HL-60 (cell line): ENCODE results near the gene PIK3CD.

Source experiments
- DNase-seq, 2 experiments: peaks; one replicate each; pipeline ENCODE4 v3.0.0-alpha.2; 2010 to 2020; ENCODE audit warnings: low read depth in 1 of 2, low spot score in 1 of 2
- H3K27ac ChIP-seq: fragments of 250-450 bp; sonication (Bioruptor Pico); replicated peaks from 2 replicates; pipeline ENCODE4 v1.5.1; 2020; ENCODE audit warnings: mild to moderate bottlenecking, moderate library complexity
- H3K27me3 ChIP-seq: fragments of 250-450 bp; sonication (Bioruptor Pico); 2 replicates; pipeline ENCODE4 v1.5.1; 2021; ENCODE audit warnings: mild to moderate bottlenecking, moderate library complexity; ENCODE audit not compliant: insufficient read depth, poor library complexity, severe bottlenecking
- H3K4me3 ChIP-seq: replicated peaks from 2 replicates; pipeline ENCODE4 v1.5.1; 2011; ENCODE audit warnings: mild to moderate bottlenecking, control low read depth, low read length; ENCODE audit not compliant: insufficient read depth
- CTCF ChIP-seq: IDR thresholded peaks from one replicate; pipeline ENCODE4 v1.5.1; 2011; ENCODE audit warnings: low read length, control low read depth, inconsistent platforms; ENCODE audit not compliant: insufficient read depth
- GABPA ChIP-seq: IDR thresholded peaks from 2 replicates; pipeline ENCODE4 v1.6.1; 2012; ENCODE audit warnings: low read depth
- POLR2AphosphoS5 ChIP-seq: IDR thresholded peaks from 2 replicates; pipeline ENCODE4 v1.6.1; 2012; ENCODE audit warnings: low read depth
- REST ChIP-seq: IDR thresholded peaks from 2 replicates; pipeline ENCODE4 v1.6.1; 2012; ENCODE audit warnings: low read depth; ENCODE audit not compliant: insufficient replicate concordance
- SPI1 ChIP-seq: IDR thresholded peaks from 2 replicates; pipeline ENCODE4 v1.6.1; 2012; ENCODE audit warnings: low read depth, mild to moderate bottlenecking, borderline replicate concordance

PIK3CD gene

DNA sequence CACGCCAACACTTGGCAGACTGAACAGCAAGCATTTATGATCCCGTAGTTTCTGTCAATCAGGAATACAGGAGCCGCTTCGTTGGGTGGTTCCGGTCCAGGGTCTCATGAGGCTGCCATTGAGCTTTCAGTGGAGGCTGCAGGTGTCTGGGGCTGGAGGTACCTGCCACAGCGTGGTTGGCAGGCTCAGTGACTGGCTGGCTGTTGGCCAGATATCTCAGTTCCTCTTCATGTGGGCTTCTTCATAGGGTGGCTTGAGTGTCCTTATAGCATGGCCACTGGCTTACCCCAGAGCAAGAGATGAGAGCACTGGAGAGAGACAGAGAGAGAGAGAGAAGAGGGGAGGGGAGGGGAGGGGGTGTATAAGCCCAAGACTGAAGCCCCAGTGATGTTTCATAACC is 29.3 kb downstream of the PIK3CD start:
- peak in 1 of 2 experiments; percentile 30 for DNase-seq
- Histone ChIP-seq H3K27ac (no peak overlapping the region), H3K4me3 (no peak overlapping the region), H3K27me3 (no peaks in the 10 kb centered on the region)
- 0 out of 2 replicates have a peak, but pooled peaks have one; percentile 12 for TF ChIP-seq POLR2AphosphoS5
- no peak for TF ChIP-seq GABPA

DNA sequence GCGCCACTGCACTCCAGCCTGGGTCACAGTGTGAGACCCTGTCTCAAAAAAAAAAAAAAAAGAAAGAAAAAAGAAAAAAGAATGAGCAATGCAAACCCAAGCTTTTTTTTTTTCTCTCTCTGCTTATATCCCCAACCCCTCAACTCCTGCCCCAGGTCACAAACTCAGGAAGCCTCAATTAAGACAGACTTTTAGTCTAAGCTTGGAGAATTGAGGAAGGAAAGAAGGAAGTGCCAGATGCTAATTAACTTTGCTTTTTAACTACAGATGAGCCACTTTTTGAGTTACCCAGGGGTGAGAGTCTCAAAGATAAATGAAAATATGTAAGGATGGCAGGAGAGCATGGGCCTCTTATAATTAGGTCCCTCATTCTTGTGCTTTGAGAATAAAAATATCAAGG is 33.3 kb downstream of the PIK3CD start:
- Histone ChIP-seq H3K27me3 (no peaks in the 10 kb centered on the region), H3K4me3 (no peak overlapping the region), H3K27ac (no peak overlapping the region)
- DNase-seq, result no peak
- TF ChIP-seq SPI1 (peak; percentile 87), CTCF (no peak)

DNA sequence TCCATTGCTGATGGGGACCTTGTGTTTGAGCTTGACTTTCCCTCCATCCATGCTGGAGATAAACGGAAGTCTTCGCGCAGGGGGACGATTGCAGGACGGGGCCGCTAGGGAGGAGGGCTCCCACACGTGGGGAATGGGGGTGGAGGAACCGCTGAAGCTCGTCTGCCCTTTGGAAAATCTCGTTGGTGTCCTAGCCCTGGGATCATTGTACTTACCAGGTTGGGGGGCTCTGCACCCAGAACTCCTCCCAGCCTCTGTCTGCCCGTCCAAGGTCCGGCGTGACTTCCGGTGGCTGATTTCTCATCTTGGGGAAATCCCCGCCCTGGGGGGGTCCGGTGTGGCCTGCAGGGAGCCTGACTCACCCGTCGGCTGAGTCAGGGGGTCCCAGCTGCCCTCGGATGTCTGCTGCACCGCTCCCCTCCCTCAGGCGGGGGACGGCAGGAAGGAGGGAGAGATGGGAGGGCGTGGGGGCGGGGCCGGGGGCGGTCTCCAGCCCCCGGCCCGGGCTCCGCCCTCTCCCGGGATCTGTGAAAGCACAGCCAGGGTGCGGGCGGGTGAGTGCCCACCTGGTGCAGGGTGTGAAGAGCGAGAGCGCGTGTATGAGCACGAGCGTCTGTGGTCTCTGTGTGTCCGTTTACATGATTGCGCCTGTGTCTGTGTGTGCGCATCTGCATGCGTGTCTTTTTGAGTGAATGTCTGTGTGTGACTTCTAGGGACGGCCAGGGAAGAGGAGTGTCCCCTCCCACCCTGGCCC is 35.8 kb downstream of the PIK3CD start:
- TF ChIP-seq CTCF (no peak), REST (no peak)
- no peak overlapping the region for H3K4me3 ChIP-seq
- H3K27ac ChIP-seq, result no peak overlapping the region
- no peak for DNase-seq
- H3K27me3 ChIP-seq, result no peaks in the 10 kb centered on the region

GRCh38 chr1:9687874-9688582 is 36.5 kb downstream of the PIK3CD start:
- TF ChIP-seq SPI1 (no peak), POLR2AphosphoS5 (no peak), REST (no peak), CTCF (no peak), GABPA (no peak)
- Histone ChIP-seq H3K4me3 (no peak overlapping the region), H3K27ac (no peak overlapping the region), H3K27me3 (no peaks in the 10 kb centered on the region)
- DNase-seq, result no peak
